ENCODE measurements around the gene GRAMD1C. TPM values are rescaled to one million over a fixed set of nuclear protein-coding genes. Genes with fewer than 3 reads are reported as not detected.

Gene GRAMD1C
- total and polyA plus RNA-seq, 9 of the 15 experiments (the other 6 are each of a cell fraction or from before 2014, with no cell fraction given): not detected

- no peak for FAIRE-seq
- ChIA-PET POLR2A (no interaction called here), CTCF (ENCODE audit: low intra/inter-chr PET ratio) (no interaction called here)
- no peaks in the 10 kb centered on the region for H4K20me1 ChIP-seq (replicated peaks; ENCODE audit: control insufficient read depth, insufficient read depth, low read length)
- no peak overlapping the region for H3K27ac ChIP-seq (ENCODE audit: extremely low read depth, low read depth, low read length)
- H3K9ac ChIP-seq (ENCODE audit: insufficient read depth in 1 of 2, low read depth in 2 of 2, low read length in 2 of 2): no peak overlapping the region
- in situ Hi-C loops (cut with MboI) (loop anchor here (5.0 to 10.0 kb wide), 2 partner anchors 70 to 172 kb away; no protein-coding TSS in a partner anchor), intact Hi-C loops (cut with micrococcal nuclease) (no loop called here)
- no peak overlapping the region for H2AFZ ChIP-seq (ENCODE audit: low read depth, low read length)
- TF ChIP-seq ZBTB43 (CRISPR knock-in tag; IDR thresholded peaks at IDR 0.05): no peak
- no peaks in the 10 kb centered on the region for H3K27me3 ChIP-seq (ENCODE audit: control insufficient read depth in 2 of 2, insufficient read depth in 2 of 2, low read length in 2 of 2)
- no peaks in the 10 kb centered on the region for H3K79me2 ChIP-seq (ENCODE audit: control insufficient read depth, insufficient read depth, low read length)
- H3K9me1 ChIP-seq (ENCODE audit: control insufficient read depth, insufficient read depth, low read length): no peaks in the 10 kb centered on the region
- ATAC-seq: no peak
- WGBS (ENCODE audit: insufficient coverage, low coverage, missing lambda C conversion rate): 0% methylated on average over 2 of the region's 2 CpGs
- DNase-seq (ENCODE audit: extremely low read depth in 1 of 4, low spot score in 3 of 4): no peak
- H3K4me1 ChIP-seq (replicated peaks in 1 of 2; ENCODE audit: control insufficient read depth in 2 of 2, insufficient read depth in 2 of 2, low read length in 2 of 2): no peaks in the 10 kb centered on the region
- H3K36me3 ChIP-seq (ENCODE audit: control insufficient read depth, insufficient read depth, low read length): no peaks in the 10 kb centered on the region
- H3K4me3 ChIP-seq: no peak overlapping the region
- no peak overlapping the region for H3K4me2 ChIP-seq (ENCODE audit: insufficient read depth, low read length)
- H3K9me3 ChIP-seq (replicated peaks; ENCODE audit: control insufficient read depth, insufficient read depth, low read depth, low read length): no peaks in the 10 kb centered on the region
- BruUV-seq (replicated peaks): no TSS peak
These were observed 76.1 kb downstream of the GRAMD1C start for GRCh38 chr3:113914646-113915045.

GRCh38 chr3:113927556-113927955 lies 89.0 kb downstream of the GRAMD1C start:
- 0% methylated on average over 3 of the region's 5 CpGs for WGBS (ENCODE audit: insufficient coverage, low coverage, missing lambda C conversion rate)
- Histone ChIP-seq H3K36me3 (ENCODE audit: control insufficient read depth, insufficient read depth, low read length) (no peaks in the 10 kb centered on the region), H3K9me1 (ENCODE audit: control insufficient read depth, insufficient read depth, low read length) (no peaks in the 10 kb centered on the region), H3K4me3 (no peak overlapping the region), H3K79me2 (ENCODE audit: control insufficient read depth, insufficient read depth, low read length) (no peaks in the 10 kb centered on the region), H4K20me1 (replicated peaks; ENCODE audit: control insufficient read depth, insufficient read depth, low read length) (no peaks in the 10 kb centered on the region), H3K27ac (ENCODE audit: extremely low read depth, low read depth, low read length) (no peak overlapping the region), H3K9me3 (replicated peaks; ENCODE audit: control insufficient read depth, insufficient read depth, low read depth, low read length) (no peaks in the 10 kb centered on the region), H3K4me1 (replicated peaks in 1 of 2; ENCODE audit: control insufficient read depth in 2 of 2, insufficient read depth in 2 of 2, low read length in 2 of 2) (no peaks in the 10 kb centered on the region), H3K9ac (ENCODE audit: insufficient read depth in 1 of 2, low read depth in 2 of 2, low read length in 2 of 2) (no peak overlapping the region), H2AFZ (ENCODE audit: low read depth, low read length) (no peak overlapping the region), H3K27me3 (ENCODE audit: control insufficient read depth in 2 of 2, insufficient read depth in 2 of 2, low read length in 2 of 2) (no peaks in the 10 kb centered on the region; a peak in 1 of 5 replicates), H3K4me2 (ENCODE audit: insufficient read depth, low read length) (no peak overlapping the region)
- ChIA-PET CTCF (ENCODE audit: low intra/inter-chr PET ratio) (no interaction called here), POLR2A (no interaction called here)
- DNase-seq (ENCODE audit: extremely low read depth in 1 of 4, low spot score in 3 of 4) (no peak), FAIRE-seq (no peak), ATAC-seq (no peak)
- in situ Hi-C loops (cut with MboI): no loop called here
- intact Hi-C loops (cut with micrococcal nuclease): no loop called here
- BruUV-seq (replicated peaks): no TSS peak
- no peak for TF ChIP-seq KAT7 (CRISPR knock-in tag; IDR thresholded peaks at IDR 0.05; ENCODE audit: borderline replicate concordance)
- TF ChIP-seq BHLHE40 (IDR thresholded peaks at IDR 0.05; ENCODE audit: low read length): no peak
- TF ChIP-seq NR2C1 (IDR thresholded peaks at IDR 0.05): no peak
- TF ChIP-seq NR2C1 (tag; IDR thresholded peaks at IDR 0.05): no peak
- no peak for TF ChIP-seq ARNT (IDR thresholded peaks at IDR 0.05)
- TF ChIP-seq TFAM (CRISPR knock-in tag; conservative IDR thresholded peaks at IDR 0.05): no peak
- no peak for TF ChIP-seq CSDE1 (IDR thresholded peaks at IDR 0.05)
- no peak for TF ChIP-seq NRF1 (conservative IDR thresholded peaks at IDR 0.05 in 1 of 2, IDR thresholded peaks at IDR 0.05 in 1 of 2)
- no peak for TF ChIP-seq POLR2AphosphoS2 (IDR thresholded peaks at IDR 0.05; ENCODE audit: low read length)
- TF ChIP-seq HMGN3 (IDR thresholded peaks at IDR 0.05; ENCODE audit: borderline replicate concordance, extremely low read depth, insufficient read length, low read depth, low read length): no peak
- no peak for TF ChIP-seq LARP7 (IDR thresholded peaks at IDR 0.05)
- no peak for TF ChIP-seq ZNF384 (IDR thresholded peaks at IDR 0.05; ENCODE audit: low read depth, low read length)
- TF ChIP-seq ZBTB17 (CRISPR knock-in tag; IDR thresholded peaks at IDR 0.05): no peak
- TF ChIP-seq ZNF212 (CRISPR knock-in tag; IDR thresholded peaks at IDR 0.05): no peak
- TF ChIP-seq MXD1 (CRISPR knock-in tag; IDR thresholded peaks at IDR 0.05; ENCODE audit: borderline replicate concordance, poor library complexity, severe bottlenecking): no peak
- no peak for TF ChIP-seq MYC (IDR thresholded peaks at IDR 0.05; ENCODE audit: low read depth, low read length)
- TF ChIP-seq MYC (CRISPR knock-in tag; IDR thresholded peaks at IDR 0.05; ENCODE audit: borderline replicate concordance, low read depth): no peak
- no peak for TF ChIP-seq ZNF785 (CRISPR knock-in tag; IDR thresholded peaks at IDR 0.05)
